ENCODE results near the gene TENM3. TPM values are rescaled to one million over a fixed set of nuclear protein-coding genes. Genes with fewer than 3 reads are reported as not detected.
A peak's percentile ranks its signal among the peaks of the same experiment; 100 is the strongest.

Gene TENM3
- total and polyA plus RNA-seq, 2 of the 8 experiments (the other 6 are each of a cell fraction or from before 2014, with no cell fraction given): 36.9 to 69.3 TPM

DNA sequence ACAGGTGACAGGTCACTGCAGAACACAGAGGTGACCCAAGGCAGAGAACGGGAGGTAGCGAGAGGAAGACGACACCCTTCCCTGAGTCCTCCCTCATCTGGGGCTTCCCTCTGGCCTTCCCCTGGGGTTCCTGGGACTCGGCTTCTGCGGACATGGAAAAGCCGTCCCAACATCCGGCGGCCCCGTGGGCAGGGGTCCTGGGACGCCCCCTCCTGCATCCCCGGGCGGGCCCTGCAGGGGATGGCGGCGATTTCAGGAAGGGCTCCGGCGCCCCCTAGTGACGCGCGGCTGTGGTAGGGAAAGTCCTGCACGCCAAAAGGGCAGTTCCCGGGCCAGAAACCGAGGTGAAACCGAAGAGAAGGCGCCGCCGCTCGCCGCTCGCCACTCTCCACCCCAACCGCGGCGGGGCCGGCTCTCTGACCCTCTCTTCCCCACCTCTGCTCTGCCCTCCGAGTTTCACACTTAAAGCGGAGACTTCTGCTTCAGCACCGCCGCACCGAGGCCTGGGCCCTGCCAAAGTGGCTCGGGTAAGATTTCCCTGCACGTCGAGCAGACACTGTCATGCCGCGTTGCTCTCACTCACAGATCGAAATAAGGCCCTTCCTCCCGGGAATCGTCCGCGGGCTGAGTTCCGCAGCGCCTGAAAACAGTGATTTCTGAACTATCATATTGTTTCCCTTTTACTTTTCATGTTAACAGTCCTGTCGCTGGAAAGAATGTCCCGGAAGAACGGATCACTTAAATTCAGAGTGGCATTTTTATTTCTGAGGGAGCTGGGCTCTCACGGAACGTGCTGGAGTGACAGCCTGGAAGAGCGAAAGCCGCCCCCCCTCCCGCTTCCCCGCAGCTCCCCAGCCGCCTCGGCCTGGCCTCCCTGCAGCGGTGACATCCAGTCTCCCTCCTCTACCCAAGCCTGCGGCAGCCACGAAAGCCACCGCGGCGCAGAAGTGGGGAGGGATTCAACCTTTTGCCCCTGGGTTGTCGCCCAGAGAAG lies 563.4 kb downstream of the TENM3 start:
- 5% methylated on average over 66 of the region's 68 CpGs; no CpG with 5 or more reads in 1 of the 2 experiments for WGBS, 2 experiments (ENCODE audit: extremely low coverage in 1 of 2, insufficient coverage in 1 of 2, insufficient read length in 1 of 2, insufficient replicate concordance in 2 of 2, low coverage in 1 of 2, low lambda C conversion rate in 2 of 2, missing lambda C conversion rate in 1 of 2)
- no peak overlapping the region for H3K4ac ChIP-seq (replicated peaks; ENCODE audit: insufficient read length, low read depth, low read length)
- no peak overlapping the region for H2BK20ac ChIP-seq (ENCODE audit: low read length)
- no peak overlapping the region for H3K23ac ChIP-seq (ENCODE audit: insufficient read length)
- ChIA-PET POLR2A (ENCODE audit: partially characterized antibody) (no interaction called here), CTCF (ENCODE audit: partially characterized antibody) (interaction anchor here (0.6 to 1.4 kb wide), 12 partner anchors 17 to 1286 kb away, joined by 3 to 5 read pairs (median 3); no protein-coding TSS in a partner anchor)
- no peak overlapping the region for H2AK5ac ChIP-seq (ENCODE audit: low read depth, low read length)
- H2BK120ac ChIP-seq (replicated peaks; ENCODE audit: low read depth, low read length): no peak overlapping the region
- peaks cover 0 to 9% (median 5%) of the 10 kb centered on the region in 4 experiments; a peak in 6 of 7 replicates for H3K27me3 ChIP-seq (replicated peaks in 1 of 4; ENCODE audit: control insufficient read depth in 3 of 4, extremely low read depth in 1 of 4, insufficient read depth in 3 of 4, low read length in 3 of 4)
- H2BK12ac ChIP-seq (ENCODE audit: low read depth, low read length): no peak overlapping the region
- peaks cover 0 to 12% of the 10 kb centered on the region in 2 experiments for H4K20me1 ChIP-seq (replicated peaks in 1 of 2; ENCODE audit: control insufficient read depth in 1 of 2, insufficient read depth in 2 of 2, low read length in 2 of 2)
- FAIRE-seq (no peak), DNase-seq (ENCODE audit: low read depth in 1 of 2, low spot score in 2 of 2) (peak; percentile 43 to 98)
- H3K79me2 ChIP-seq (ENCODE audit: control insufficient read depth in 1 of 2, insufficient read depth in 2 of 2, low read length in 2 of 2): no peaks in the 10 kb centered on the region
- H4K5ac ChIP-seq (ENCODE audit: insufficient read length, low read depth, low read length): no peak overlapping the region
- H3K9me3 ChIP-seq (ENCODE audit: insufficient read depth in 2 of 2, low read depth in 1 of 2, low read length in 1 of 2): peaks cover 4 to 8% of the 10 kb centered on the region in 2 experiments; a peak in 2 of 4 replicates
- no peak overlapping the region for H4K91ac ChIP-seq (replicated peaks; ENCODE audit: insufficient read length, low read length)
- peak overlapping the region in 1 of 4 experiments; percentile 20; a peak in 1 of 7 replicates for H3K9ac ChIP-seq (replicated peaks in 1 of 4; ENCODE audit: extremely low read depth in 1 of 4, low read depth in 3 of 4, low read length in 3 of 4)
- no peak overlapping the region for H3K27ac ChIP-seq (ENCODE audit: low read depth, low read length)
- no peak overlapping the region for H4K8ac ChIP-seq (ENCODE audit: extremely low read depth, insufficient read depth, low read length)
- H2BK5ac ChIP-seq (ENCODE audit: low read depth, low read length): no peak overlapping the region
- H3K56ac ChIP-seq (replicated peaks; ENCODE audit: insufficient read length, low read depth, low read length): no peak overlapping the region
- no peaks in the 10 kb centered on the region; a peak in 2 of 8 replicates for H3K36me3 ChIP-seq (ENCODE audit: control insufficient read depth in 2 of 4, insufficient read depth in 4 of 4, low read length in 3 of 4)
- peaks cover 0 to 10% (median 1%) of the 10 kb centered on the region in 4 experiments; a peak in 5 of 7 replicates for H3K4me1 ChIP-seq (replicated peaks in 1 of 4; ENCODE audit: control insufficient read depth in 3 of 4, insufficient read depth in 4 of 4, low read length in 3 of 4)
- H3K14ac ChIP-seq (ENCODE audit: insufficient read length): no peak overlapping the region
- peaks cover 18% of the 10 kb centered on the region for H3K23me2 ChIP-seq (ENCODE audit: low read depth, low read length)
- H3K18ac ChIP-seq (ENCODE audit: extremely low read depth, low read length): peak overlapping the region; percentile 62; the same call in 1 of the 2 replicates
- H2AFZ ChIP-seq (ENCODE audit: low read length): peak overlapping the region; percentile 89; the same call in 1 of the 2 replicates
- H3K4me2 ChIP-seq (ENCODE audit: insufficient read depth in 1 of 2, low read depth in 2 of 2, low read length in 2 of 2): peak overlapping the region; percentile 54 to 97
- peak overlapping the region; percentile 25 to 73 (median 63); a peak in 7 of 8 replicates for H3K4me3 ChIP-seq (ENCODE audit: extremely low read depth in 1 of 4, insufficient read depth in 2 of 4, low read depth in 3 of 4, low read length in 4 of 4)
- H3K79me1 ChIP-seq (ENCODE audit: low read depth, low read length): peaks cover 2% of the 10 kb centered on the region; the same call in 1 of the 2 replicates
- no peak overlapping the region for H2BK15ac ChIP-seq (ENCODE audit: low read length)
- TF ChIP-seq SAP30 (IDR thresholded peaks at IDR 0.05; ENCODE audit: insufficient read depth, insufficient replicate concordance, low read length) (peak; percentile 43), FOSL1 (IDR thresholded peaks at IDR 0.05; ENCODE audit: insufficient read depth, low read depth, low read length) (no peak)
